ENCODE measurements around the gene PSG4.
"Not testable (repeated sequence)": the region's sequence is repeated elsewhere in the genome, so short reads cannot be mapped to it uniquely, and the experiment has no call there.

PSG4 gene

DNA sequence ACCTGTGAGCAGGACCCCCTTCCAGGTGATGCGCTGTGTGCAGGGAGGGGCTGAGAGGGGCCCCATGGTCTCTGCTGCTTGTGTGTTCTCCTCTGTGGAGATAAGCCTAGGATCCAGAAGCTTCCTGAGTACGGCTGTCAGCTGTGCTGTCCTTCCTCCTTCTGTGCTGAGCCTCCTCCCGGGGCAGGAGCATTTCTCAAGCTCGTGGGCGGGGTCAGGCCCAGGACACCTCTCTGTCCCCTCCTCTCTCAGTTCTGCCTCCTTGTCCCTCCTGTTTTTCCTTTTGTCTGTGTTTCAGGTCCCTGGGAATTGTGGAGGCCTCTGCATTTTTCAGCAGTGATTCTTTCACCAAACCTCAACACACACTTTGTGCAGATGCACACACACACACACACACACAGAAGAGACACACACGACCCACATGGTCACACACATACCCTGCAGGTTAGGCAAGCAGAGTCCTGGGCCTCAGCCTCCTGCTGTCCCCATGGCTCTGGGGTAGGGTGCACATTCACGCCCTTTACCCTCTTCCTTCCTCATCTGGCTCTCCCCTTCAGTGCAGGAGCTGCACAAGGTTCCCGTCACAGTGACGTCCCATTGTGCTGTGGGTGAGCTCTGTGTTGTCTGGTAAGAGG lies at the start of gene PSG4:
PSG4 (minus strand) TSS at position 168 of the 635 bp plus-strand sequence; CDS start at position 66, 102 bp downstream.
- not testable (repeated sequence) for DNase-seq

DNA sequence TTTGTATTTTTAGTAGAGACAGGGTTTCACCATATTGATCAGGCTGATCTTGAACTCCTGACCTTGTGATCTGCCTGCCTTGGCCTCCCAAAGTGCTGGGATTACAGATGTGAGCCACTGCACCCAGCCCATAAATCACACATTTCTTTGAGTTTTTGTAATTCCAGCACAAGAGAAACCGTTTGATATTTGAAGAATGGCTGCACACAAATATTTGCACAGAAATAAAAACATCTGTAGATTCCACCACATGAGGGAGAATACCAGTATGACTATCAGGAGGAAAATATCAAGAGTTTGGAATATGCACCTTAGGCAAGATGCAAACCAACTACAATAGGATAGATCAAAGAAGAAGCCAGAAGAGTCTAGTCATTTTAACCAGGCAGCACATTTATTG lies 46.0 kb upstream of the PSG4 start:
- not testable (repeated sequence) for DNase-seq

DNA sequence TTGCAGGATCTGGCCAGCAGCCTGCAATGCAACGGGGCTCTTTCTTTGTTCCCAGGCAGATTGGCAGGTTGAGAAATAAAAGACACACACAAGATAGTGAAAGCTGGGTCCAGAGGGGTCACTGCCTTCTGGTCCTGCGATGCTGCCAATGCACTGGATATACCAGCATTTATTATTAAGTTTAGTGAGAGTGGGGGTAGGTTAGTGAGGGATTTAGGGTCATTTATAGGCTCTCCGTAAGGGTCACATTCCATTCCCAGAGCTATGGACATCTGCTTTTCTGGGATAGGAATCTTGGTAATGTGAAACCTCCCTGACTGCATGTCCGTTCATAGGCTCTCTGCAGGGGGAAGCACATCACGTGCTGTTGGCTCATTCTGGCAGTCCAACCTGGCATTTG lies 44.9 kb upstream of the PSG4 start:
- not testable (repeated sequence) for DNase-seq

DNA sequence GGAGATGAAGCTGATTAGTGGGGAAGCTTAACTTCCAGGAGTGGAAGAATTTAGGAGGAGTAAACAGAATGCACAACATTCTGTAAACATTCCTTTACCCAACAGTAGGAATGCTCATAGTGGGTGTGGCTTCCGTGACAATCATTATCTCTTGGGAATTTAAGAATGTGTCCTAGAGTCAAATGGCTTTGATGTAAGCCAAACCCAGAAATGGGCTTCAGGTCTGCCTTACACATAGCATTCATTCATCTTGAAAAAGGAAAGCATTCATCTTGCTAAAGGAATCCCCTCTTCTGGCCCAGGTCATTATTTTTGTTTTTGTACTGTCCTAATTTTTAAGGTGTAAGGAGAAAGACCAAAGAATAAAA lies 43.2 kb upstream of the PSG4 start:
- DNase-seq: not testable (repeated sequence)

DNA sequence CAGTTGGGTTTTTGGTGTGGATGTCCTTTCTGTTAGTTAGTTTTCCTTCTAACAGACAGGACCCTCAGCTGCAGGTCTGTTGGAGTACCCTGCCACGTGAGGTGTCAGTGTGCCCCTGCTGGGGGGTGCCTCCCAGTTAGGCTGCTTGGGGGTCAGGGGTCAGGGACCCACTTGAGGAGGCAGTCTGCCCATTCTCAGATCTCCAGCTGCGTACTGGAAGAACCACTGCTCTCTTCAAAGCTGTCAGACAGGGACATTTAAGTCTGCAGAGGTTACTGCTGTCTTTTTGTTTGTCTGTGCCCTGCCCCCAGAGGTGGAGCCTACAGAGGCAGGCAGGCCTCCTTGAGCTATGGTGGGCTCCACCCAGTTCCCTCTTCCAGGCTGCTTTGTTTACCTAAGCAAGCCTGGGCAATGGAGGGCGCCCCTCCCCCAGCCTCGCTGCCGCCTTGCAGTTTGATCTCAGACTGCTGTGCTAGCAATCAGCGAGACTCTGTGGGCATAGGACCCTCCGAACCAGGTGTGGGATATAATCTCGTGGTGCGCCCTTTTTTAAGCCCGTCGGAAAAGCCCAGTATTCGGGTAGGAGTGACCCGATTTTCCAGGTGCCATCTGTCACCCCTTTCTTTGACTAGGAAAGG lies 41.9 kb upstream of the PSG4 start:
- not testable (repeated sequence) for DNase-seq

DNA sequence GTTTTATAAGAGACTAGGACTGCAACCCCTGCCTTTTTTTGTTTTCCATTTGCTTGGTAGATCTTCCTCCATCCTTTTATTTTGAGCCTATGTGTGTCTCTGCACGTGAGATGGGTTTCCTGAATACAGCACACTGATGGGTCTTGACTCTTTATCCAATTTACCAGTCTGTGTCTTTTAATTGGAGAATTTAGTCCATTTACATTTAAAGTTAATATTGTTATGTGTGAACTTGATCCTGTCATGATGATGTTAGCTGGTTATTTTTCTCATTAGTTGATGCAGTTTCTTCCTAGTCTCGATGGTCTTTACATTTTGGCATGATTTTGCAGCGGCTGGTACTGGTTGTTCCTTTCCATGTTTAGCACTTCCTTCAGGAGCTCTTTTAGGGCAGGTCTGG lies 40.4 kb upstream of the PSG4 start:
- DNase-seq: not testable (repeated sequence)

DNA sequence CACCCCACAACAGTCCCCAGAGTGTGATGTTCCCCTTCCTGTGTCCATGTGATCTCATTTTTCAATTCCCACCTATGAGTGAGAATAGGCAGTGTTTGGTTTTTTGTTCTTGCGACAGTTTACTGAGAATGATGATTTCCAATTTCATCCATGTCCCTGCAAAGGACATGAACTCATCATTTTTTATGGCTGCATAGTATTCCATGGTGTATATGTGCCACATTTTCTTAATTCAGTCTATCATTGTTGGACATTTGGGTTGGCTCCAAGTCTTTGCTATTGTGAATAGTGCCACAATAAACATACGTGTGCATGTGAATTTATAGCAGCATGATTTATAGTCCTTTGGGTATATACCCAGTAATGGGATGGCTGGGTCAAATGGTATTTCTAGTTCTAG lies 36.8 kb upstream of the PSG4 start:
- DNase-seq: not testable (repeated sequence)

DNA sequence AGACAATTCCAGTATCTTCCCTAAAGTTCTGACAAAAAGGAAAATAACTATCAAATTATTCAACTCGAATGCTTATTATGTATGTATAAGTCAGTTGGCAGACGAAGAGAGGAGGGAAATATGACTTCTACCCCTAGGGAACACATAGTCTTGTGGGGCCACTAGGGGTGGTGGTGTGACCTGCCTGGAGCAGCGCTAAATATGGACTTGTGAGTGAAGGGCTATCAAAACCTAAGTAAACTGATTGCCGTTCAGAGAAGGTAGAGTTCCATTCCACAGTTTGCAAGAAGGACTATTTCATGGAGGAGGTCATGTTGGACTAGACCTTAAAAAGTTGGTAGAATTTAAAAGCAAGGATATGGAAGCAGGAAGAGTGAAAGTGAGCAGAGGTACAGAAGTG lies 32.8 kb upstream of the PSG4 start:
- not testable (repeated sequence) for DNase-seq

DNA sequence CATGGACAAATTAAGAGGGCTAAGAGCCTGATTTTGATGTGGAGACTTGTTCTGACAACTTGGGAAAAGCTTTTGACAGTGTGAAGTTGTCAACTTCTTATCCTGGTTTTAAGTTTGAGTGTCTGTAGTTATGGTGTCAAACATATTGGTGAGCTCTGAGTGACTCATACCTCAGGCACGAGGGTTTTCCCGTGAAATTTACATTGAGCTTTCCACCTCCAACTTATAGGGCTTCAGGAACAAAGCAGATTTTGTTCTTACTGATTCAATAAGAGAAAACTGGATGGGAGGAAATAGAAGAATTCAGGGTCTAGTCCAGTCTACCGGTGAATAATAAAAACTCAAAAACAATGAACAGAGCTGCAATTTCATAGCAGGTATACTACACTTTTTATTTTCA lies 30.2 kb upstream of the PSG4 start:
- not testable (repeated sequence) for DNase-seq

DNA sequence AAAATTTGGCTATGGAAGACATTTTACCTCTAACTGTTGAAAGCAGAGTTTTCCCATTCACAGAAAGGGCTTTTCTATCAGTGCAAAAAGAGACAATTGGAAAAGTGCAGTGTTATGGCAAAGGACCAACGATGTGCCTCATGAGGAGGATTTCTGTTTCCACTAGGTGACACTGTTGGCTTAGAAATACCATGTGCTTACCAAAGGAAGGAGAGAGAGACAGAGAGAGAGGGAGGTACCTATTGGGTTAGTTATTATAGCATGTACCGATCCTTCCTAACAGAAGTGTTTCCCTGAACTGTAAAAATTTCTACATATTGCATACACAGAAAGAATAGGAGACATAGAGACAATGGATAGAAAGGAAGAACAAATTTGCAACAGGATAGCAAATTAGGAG lies 23.9 kb upstream of the PSG4 start:
- DNase-seq: no peak

DNA sequence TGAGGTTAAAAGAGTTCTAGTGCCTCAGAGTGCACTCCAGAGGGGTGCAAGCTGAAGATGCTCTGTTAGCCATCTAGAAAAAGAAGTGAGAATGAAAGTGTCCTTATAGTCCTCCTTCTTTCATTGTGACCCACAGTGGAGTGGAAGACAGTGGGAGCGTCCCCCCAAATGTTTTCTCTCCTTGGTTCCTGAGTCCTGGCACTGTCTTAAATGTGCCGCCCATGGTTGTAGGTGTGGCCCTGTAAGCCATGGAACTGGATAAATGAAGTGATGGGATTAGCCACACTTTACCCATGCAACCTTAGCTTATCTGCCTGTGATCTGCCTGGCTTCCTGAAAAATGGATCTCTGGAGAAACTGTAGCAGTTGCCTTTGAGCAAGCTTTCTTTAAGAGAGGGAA lies 23.3 kb upstream of the PSG4 start:
- not testable (repeated sequence) for DNase-seq

DNA sequence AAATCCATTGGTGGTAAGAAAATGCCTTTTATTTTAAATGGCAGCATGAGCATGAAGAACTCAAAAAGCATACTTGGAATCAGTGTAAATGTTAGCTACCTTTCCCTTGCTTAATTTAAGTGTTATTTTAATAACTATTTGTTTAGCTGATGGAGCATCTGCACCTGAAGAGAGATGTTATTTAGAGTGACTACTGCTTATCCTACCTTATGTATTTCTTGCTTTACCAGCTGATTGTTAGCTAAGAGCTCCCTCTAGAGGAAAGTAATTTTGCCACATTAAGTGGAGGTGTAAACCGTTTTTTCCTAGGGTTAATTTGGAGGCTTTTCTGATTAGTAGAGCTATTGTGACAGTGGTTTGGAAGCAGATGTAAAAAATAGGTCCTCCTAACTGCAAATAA lies 21.5 kb upstream of the PSG4 start:
- not testable (repeated sequence) for DNase-seq

DNA sequence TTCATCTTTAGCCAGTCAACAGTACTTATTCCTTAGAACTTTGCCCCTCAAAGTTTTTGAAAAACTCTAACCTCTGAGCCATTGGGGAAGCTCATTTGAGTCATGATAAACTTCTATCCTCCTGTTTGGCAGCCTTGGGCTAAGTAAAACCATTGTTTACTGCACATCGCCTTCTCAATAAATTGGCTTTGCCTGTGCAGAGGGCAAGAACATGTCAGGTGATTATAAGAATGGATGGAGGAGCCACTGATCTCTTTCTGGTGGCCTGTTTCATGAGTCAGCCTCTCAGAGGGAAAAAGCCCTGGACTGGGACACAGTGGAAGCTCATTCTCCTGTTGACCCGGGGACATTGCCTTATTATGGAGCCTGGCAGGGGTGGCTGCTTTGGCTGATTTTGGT lies 19.4 kb upstream of the PSG4 start:
- DNase-seq: no peak

DNA sequence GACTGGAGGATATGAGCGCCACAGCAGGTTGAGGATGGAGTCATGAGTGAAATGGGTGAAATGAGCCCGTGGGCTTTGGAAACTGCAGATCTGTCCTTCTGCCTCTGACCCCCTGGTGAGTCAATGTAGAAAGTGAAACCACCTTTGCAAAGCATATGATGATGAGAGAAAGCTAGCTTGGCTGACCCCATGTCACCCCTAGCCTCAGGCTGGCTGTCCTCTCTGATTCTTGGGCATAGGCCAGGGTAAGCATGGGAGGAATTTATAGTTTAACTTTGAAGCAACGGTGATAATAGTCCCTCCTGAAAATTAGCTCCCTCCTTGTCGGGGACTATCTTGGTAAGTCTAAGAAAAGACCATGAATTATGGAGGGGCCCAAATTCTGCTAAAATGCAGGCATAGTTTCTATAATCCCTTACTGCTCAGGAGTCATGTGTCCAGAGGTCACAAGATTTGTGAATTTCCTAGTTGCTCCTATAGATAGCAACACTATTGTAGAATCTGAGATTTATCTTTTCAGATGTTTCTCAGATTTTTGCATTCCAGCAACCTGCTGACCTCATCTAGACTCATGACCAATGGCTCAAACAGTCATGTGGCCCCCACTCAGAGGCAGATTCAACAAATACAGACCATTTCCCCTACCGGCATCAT lies 18.9 kb upstream of the PSG4 start:
- DNase-seq: not testable (repeated sequence)

DNA sequence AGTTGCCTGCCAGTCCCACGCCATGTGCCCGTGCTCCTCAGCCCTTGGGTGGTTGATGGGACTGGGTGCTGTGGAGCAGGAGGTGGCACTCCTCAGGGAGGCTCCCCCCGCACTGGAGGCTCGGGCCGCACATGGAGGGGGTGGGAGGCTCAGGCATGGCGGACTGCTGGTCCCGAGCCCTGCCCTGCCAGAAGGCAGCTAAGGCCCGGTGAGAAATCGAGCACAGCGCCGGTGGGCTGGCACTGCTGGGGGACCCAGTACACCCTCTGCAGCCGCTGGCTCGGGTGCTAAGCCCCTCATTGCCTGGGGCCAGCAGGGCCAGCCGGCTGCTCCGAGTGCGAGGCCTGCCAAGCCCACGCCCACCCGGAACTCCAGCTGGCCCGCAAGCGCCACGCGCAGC lies 16.5 kb upstream of the PSG4 start:
- not testable (repeated sequence) for DNase-seq

DNA sequence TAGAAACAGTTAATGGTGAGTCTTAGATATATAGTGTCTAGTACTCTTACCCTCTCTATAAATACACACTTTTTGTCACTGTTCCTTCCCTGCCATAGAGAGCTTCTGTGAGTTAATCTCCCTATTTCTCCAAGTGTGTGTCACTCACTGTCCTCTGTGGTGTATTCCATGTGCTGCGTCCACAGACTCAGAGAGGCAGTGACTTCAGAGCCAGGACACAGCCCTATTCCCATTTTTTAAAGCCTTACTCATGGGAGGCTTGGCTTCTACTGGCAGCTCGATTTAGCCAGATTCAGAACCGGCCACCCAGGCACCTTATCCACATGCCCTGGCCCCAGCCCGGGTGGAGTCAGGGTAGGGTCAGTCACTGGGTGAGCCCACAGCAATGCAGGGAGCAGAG lies 13.7 kb upstream of the PSG4 start:
- not testable (repeated sequence) for DNase-seq

DNA sequence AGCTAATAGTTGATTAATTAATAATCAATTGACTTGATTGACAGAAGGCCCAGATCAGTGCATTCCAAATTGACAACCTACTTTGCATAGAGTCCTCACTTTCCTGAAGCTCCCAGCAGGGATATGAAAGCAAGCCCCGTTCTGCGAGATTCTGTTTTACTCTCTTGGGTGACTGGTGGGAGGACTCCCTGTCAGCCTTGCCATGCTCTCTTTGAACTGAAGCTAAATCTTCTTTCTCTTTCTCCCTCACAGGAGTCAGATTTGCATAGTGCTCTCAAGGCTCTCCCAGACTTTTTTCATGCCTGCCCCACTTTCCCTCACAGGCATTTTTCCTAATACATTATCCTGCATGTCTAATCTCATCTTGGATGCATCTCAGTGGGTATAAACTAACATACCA lies 10.4 kb upstream of the PSG4 start:
- not testable (repeated sequence) for DNase-seq

DNA sequence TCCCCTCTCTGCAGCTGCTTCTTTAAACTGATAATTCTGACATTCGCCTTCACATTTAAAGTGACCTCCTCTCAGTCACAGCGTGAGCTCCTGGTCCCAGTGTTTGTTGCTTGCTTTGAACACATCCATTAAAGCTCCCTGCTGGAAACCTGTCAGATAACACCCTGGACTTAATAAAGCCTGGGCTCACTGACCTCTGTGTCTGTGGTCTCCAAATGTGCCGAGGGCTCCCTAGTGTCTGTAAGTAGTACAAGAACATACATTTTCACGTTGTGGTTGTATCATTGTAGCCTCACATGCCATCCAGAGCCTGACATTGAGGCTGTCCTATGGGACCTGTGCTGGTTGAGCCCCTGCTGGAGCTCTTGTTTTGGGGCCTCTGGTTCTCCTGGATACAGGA lies 2.6 kb upstream of the PSG4 start:
- no peak for DNase-seq

DNA sequence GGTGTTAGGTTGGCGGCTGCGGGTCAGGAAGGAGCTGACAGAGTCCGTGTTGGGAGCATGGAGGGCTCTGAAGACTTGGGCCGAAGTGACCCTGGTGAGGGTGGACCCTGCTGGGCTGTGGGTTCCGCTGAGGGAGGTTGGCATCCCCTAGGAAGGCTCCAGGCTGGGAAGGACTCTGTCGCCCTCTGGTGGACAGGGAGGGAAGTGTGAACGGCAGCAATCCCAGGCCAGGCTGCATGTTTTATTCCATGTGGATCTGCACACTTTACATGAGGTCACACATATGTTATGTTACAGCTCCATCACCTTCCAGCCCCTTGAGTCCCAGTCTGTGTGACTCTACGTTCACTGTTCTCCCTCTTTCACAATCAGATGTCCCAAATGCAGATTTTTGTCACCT lies 1.7 kb upstream of the PSG4 start:
- peak; percentile 16 for DNase-seq

DNA sequence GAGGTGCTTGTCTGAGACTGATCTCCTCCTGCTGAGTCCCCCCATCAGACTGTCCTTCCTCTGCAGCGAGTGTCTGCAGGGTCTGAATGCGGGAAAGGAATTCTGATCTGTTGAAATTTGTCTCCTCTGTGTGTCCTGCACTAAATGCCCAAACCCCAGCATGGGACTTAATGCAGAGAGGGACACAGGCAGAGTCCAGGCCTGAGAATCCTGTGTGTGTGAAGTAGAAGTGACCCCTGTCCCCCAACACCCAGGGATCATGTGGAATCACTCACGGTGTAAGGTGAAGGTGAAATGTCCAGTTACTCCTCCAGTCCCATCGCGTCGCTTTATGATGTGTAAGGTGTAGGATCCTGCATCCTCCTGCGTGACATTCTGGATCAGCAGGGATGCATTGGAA lies 1.8 kb downstream of the PSG4 start:
- DNase-seq: not testable (repeated sequence)

DNA sequence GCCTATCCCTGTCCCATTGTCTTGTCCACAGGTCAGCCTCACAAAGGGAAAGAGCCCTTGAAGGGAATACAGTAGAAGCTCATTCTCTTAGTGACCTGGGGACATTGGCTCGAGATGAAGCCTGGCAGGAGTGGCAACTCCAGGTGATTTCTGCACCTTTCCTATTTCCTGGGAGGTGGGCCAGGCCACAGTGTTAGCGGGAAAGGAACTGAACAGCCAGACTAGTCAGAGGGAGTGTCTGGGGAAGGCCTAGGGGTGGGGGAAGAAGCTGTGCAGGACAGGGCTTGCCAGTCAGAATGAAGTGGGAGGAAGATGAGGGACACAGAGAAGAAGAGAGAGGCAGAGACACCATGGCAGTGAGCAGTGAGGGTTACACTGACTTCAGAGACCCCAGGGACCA lies 3.5 kb downstream of the PSG4 start:
- not testable (repeated sequence) for DNase-seq

DNA sequence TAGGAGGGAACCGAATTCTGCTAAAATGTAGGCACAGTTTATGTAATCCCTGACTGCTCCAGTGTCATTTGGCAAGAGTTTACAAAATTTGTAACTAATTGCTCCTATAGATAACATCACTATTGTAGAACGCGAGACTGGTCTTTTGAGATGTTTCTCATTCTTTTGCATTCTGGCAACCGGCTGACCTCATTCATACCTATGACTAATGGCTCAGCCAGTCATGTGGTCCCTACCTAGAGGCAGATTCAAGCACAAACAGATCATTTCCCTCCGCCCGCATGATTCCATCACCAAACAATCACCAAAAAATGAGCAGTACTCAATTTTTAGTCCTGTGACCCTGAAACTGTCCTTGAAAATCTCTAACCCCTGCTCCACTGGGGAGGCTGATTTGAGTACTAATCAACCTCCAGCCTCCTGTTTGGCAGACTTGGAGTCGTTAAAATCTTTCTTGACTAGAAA lies 4.1 kb downstream of the PSG4 start:
- DNase-seq: not testable (repeated sequence)

DNA sequence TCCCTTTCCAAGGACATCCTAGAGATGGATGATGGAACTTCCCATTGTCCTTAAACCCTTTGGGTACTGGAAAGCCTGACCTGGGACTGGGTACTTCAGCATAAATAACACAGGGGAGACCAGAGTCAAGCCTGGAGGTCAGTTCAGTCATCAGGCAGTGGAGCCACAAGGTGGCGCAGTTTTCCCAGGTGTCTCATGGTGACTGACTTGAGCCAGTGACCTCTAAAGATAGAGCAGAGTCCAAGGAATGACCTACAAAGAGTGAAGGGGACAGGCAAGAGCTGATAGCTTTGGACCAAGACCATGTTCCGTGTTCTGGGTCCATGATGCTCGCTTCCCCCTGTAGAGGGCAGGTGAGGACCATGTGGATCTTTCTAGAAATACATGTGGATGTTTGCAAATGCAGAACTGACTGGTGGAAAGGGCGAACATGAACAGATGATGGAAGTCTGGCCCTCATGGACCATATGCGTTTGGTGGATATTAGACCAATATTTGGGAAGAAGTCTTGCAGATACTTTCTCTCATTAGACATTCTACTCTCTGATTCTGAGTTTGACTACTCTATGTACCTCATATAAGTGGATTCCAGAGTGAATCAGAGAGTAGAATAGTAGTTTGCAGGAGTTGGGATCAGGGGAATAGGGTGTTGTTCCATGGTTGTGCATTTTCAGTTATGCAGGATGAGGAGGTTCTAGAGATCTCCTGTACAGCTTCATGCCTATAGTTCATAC lies 6.6 kb downstream of the PSG4 start:
- DNase-seq: not testable (repeated sequence)

All from activated CD4-positive, alpha-beta T cell treated with anti-CD3 and anti-CD28 coated beads, Interleukin-2, amount 50 U/mL, for 16 hours (primary cell).